Caco-2 (cell line): ENCODE measurements around the gene SERPINA12. TPM values are rescaled to one million over a fixed set of nuclear protein-coding genes. Genes with fewer than 3 reads are reported as not detected.

Experiments used
- BruUV-seq: library from RNA; stranded (reverse); fragments of 400-500 nt; replicated peaks from 2 replicates; lab custom pipeline; 2021; lab: Mats Ljungman, UMichigan
- CTCF ChIA-PET: fragments of 300-600 bp; sonication (Branson Sonifier 250); formaldehyde crosslinking; loops from one replicate; lab custom pipeline; 2022; ENCODE audit warnings: antibody characterized with exemption; lab: Charles Lee
- POLR2A ChIA-PET: fragments of 300-600 bp; sonication (Branson Sonifier 250); formaldehyde crosslinking; loops from one replicate; lab custom pipeline; 2022; ENCODE audit warnings: antibody characterized with exemption; lab: Charles Lee
- DNase-seq, 2 experiments: peaks; one replicate each; pipeline versions ENCODE4 v3.0.0 to v3.0.0-alpha.2; 2020 to 2022
- H3K27me3 ChIP-seq: replicated peaks from 2 replicates; pipeline ENCODE4 v1.6.0; 2011; ENCODE audit warnings: low read length; ENCODE audit not compliant: control insufficient read depth, insufficient read depth
- H3K36me3 ChIP-seq: 2 replicates; pipeline ENCODE4 v1.5.1; 2011; ENCODE audit warnings: low read length; ENCODE audit not compliant: control insufficient read depth, insufficient read depth
- H3K4me1 ChIP-seq: fragments of 250-450 bp; sonication (Bioruptor Pico); 2 replicates; pipeline ENCODE4 v1.5.1; 2020; ENCODE audit warnings: mild to moderate bottlenecking
- H3K4me3 ChIP-seq: 2 replicates; pipeline ENCODE4 v1.5.1; 2011; ENCODE audit warnings: low read depth, mild to moderate bottlenecking, control low read depth, low read length
- H3K9me3 ChIP-seq: fragments of 250-450 bp; sonication (Bioruptor Pico); 2 replicates; pipeline ENCODE4 v1.5.1; 2020; ENCODE audit warnings: mild to moderate bottlenecking, moderate library complexity
- H3K27ac Mint-ChIP-seq: one replicate; pipeline ENCODE4 v1.8.0; 2022; ENCODE audit warnings: mixed read lengths; ENCODE audit not compliant: unreplicated experiment
- H3K27me3 Mint-ChIP-seq: one replicate; pipeline ENCODE4 v1.8.0; 2022; ENCODE audit warnings: mixed read lengths; ENCODE audit not compliant: insufficient read depth, unreplicated experiment
- H3K36me3 Mint-ChIP-seq: one replicate; pipeline ENCODE4 v1.8.0; 2022; ENCODE audit warnings: mild to moderate bottlenecking, mixed read lengths; ENCODE audit not compliant: insufficient read depth, unreplicated experiment
- H3K4me1 Mint-ChIP-seq: one replicate; pipeline ENCODE4 v1.8.0; 2022; ENCODE audit warnings: low read depth, mixed read lengths; ENCODE audit not compliant: unreplicated experiment
- H3K4me3 Mint-ChIP-seq: one replicate; pipeline ENCODE4 v1.8.0; 2022; ENCODE audit warnings: mild to moderate bottlenecking, moderate library complexity, mixed read lengths; ENCODE audit not compliant: unreplicated experiment
- H3K9me3 Mint-ChIP-seq: one replicate; pipeline ENCODE4 v1.8.0; 2022; ENCODE audit warnings: mixed read lengths; ENCODE audit not compliant: unreplicated experiment
- CTCF ChIP-seq, 2 experiments: fragments of 200-600 bp in 1 of 2; IDR thresholded peaks; 1 replicate in 1 of 2; 2 replicates in 1 of 2; pipeline versions ENCODE4 v1.5.1 to v1.8.0; 2011 to 2022; ENCODE audit warnings: antibody characterized with exemption in 1 of 2, control low read depth in 1 of 2, inconsistent platforms in 1 of 2, low read depth in 1 of 2, low read length in 1 of 2, mild to moderate bottlenecking in 1 of 2, moderate library complexity in 1 of 2; ENCODE audit not compliant: insufficient read depth in 1 of 2, severe bottlenecking in 1 of 2, unreplicated experiment in 1 of 2
- intact Hi-C: fragments of 100-400 bp; cut with micrococcal nuclease; formaldehyde crosslinking; loops from one replicate; pipeline ENCODE4 v1.10.0; 2022; ENCODE audit not compliant: unreplicated experiment
- total RNA-seq: library from RNA; stranded (reverse); gene quantifications from 2 replicates; pipeline ENCODE4 v1.2.3, GENCODE V29; 2022

The SERPINA12 gene
- total RNA-seq, 1 experiment from 2014 or later, result not detected

- peaks cover 8% of the 10 kb centered on the region; the same call in 1 of the 2 replicates for H3K4me1 ChIP-seq
- H3K9me3 Mint-ChIP-seq, result peaks cover 17% of the 10 kb centered on the region
Observed at GRCh38 chr14:94522115-94522724, 13.0 kb upstream of the SERPINA12 start.

GRCh38 chr14:94521375-94522114 is 12.3 kb upstream of the SERPINA12 start:
- H3K9me3 Mint-ChIP-seq, result peaks cover 17% of the 10 kb centered on the region
- Histone ChIP-seq H3K36me3 (no peaks in the 10 kb centered on the region), H3K4me3 (no peak overlapping the region), H3K9me3 (no peaks in the 10 kb centered on the region), H3K4me1 (peaks cover 8% of the 10 kb centered on the region; the same call in 1 of the 2 replicates), H3K27me3 (no peaks in the 10 kb centered on the region)
- ChIA-PET POLR2A (no interaction called here), CTCF (interaction anchor here (0.9 kb wide), 1 partner anchor 35 kb away, joined by 3 read pairs; no protein-coding TSS in a partner anchor)
- H3K27ac Mint-ChIP-seq, result no peak overlapping the region
- DNase-seq, result no peak
- intact Hi-C loops, result no loop called here
- H3K36me3 Mint-ChIP-seq, result no peaks in the 10 kb centered on the region
- no peaks in the 10 kb centered on the region for H3K27me3 Mint-ChIP-seq
- BruUV-seq, result no TSS peak
- peaks cover 5% of the 10 kb centered on the region for H3K4me1 Mint-ChIP-seq
- TF ChIP-seq CTCF (IDR thresholded peaks at IDR 0.05; ENCODE audit: insufficient read depth in 1 of 2, low read depth in 1 of 2, low read length in 1 of 2, severe bottlenecking in 1 of 2, unreplicated experiment in 1 of 2), result no peak
- no peak overlapping the region for H3K4me3 Mint-ChIP-seq

More at GRCh38 chr14:94522115-94522724, 13.0 kb upstream of the SERPINA12 start:
- BruUV-seq, result no TSS peak
- TF ChIP-seq CTCF (IDR thresholded peaks at IDR 0.05; ENCODE audit: insufficient read depth in 1 of 2, low read depth in 1 of 2, low read length in 1 of 2, severe bottlenecking in 1 of 2, unreplicated experiment in 1 of 2), result no peak
- no peak for DNase-seq
- H3K36me3 ChIP-seq, result no peaks in the 10 kb centered on the region
- intact Hi-C loops, result no loop called here
- H3K4me3 Mint-ChIP-seq, result no peak overlapping the region
- H3K4me3 ChIP-seq, result no peak overlapping the region
- POLR2A ChIA-PET, result no interaction called here
- no peaks in the 10 kb centered on the region for H3K27me3 Mint-ChIP-seq
- no peak overlapping the region for H3K27ac Mint-ChIP-seq
- H3K9me3 ChIP-seq, result no peaks in the 10 kb centered on the region
- no peaks in the 10 kb centered on the region for H3K36me3 Mint-ChIP-seq
- CTCF ChIA-PET, result interaction anchor here (0.9 kb wide), 1 partner anchor 36 kb away, joined by 3 read pairs; no protein-coding TSS in a partner anchor
- no peaks in the 10 kb centered on the region for H3K27me3 ChIP-seq
- peaks cover 5% of the 10 kb centered on the region for H3K4me1 Mint-ChIP-seq

GRCh38 chr14:94517641-94518257 is 8.5 kb upstream of the SERPINA12 start:
- Mint-ChIP-seq H3K27me3 (no peaks in the 10 kb centered on the region), H3K9me3 (peaks cover 17% of the 10 kb centered on the region), H3K4me3 (no peak overlapping the region), H3K4me1 (peaks cover 5% of the 10 kb centered on the region), H3K36me3 (no peaks in the 10 kb centered on the region), H3K27ac (no peak overlapping the region)
- CTCF ChIA-PET, result no interaction called here
- peaks cover 7% of the 10 kb centered on the region; the same call in 1 of the 2 replicates for H3K4me1 ChIP-seq
- no peaks in the 10 kb centered on the region for H3K27me3 ChIP-seq
- DNase-seq, result no peak
- H3K36me3 ChIP-seq, result no peaks in the 10 kb centered on the region
- POLR2A ChIA-PET, result no interaction called here
- BruUV-seq, result no TSS peak
- H3K9me3 ChIP-seq, result no peaks in the 10 kb centered on the region
- intact Hi-C loops, result no loop called here
- no peak overlapping the region for H3K4me3 ChIP-seq
- no peak for TF ChIP-seq CTCF (IDR thresholded peaks at IDR 0.05; ENCODE audit: insufficient read depth in 1 of 2, low read depth in 1 of 2, low read length in 1 of 2, severe bottlenecking in 1 of 2, unreplicated experiment in 1 of 2)
